Activated CD4-positive, alpha-beta T cell treated with anti-CD3 and anti-CD28 coated beads for 36 hours (primary cell): ENCODE measurements around the gene FILIP1. TPM values are rescaled to one million over a fixed set of nuclear protein-coding genes. Genes with fewer than 3 reads are reported as not detected.

ENCODE experiments used
- ATAC-seq: fragments of 200-7000 bp; cut with Tn5 transposase; one replicate; pipeline ENCODE4 v1.10.0; 2021; ENCODE audit warnings: mild to moderate bottlenecking, moderate library complexity
- CTCF ChIA-PET: fragments of 350-600 bp; sonication (Branson Sonifier 250); formaldehyde crosslinking; loops from one replicate; lab custom pipeline; 2021; ENCODE audit warnings: antibody characterized with exemption; lab: Charles Lee
- POLR2A ChIA-PET: fragments of 350-600 bp; sonication (Branson Sonifier 250); formaldehyde crosslinking; loops from one replicate; lab custom pipeline; 2021; ENCODE audit warnings: antibody characterized with exemption, inconsistent platforms; lab: Charles Lee
- DNase-seq: peaks from one replicate; pipeline ENCODE4 v3.0.0-alpha.2; 2020
- H3K27ac Mint-ChIP-seq: one replicate; pipeline ENCODE4 v1.8.0; 2021; ENCODE audit warnings: mixed read lengths
- H3K27me3 Mint-ChIP-seq: one replicate; pipeline ENCODE4 v1.8.0; 2021; ENCODE audit warnings: mixed read lengths
- H3K36me3 Mint-ChIP-seq: one replicate; pipeline ENCODE4 v1.8.0; 2021; ENCODE audit warnings: low read depth, mixed read lengths
- H3K4me1 Mint-ChIP-seq: one replicate; pipeline ENCODE4 v1.8.0; 2021; ENCODE audit warnings: mixed read lengths
- H3K4me3 Mint-ChIP-seq: one replicate; pipeline ENCODE4 v1.8.0; 2021; ENCODE audit warnings: mild to moderate bottlenecking, moderate library complexity, mixed read lengths
- H3K9me3 Mint-ChIP-seq: one replicate; pipeline ENCODE4 v1.8.0; 2021; ENCODE audit warnings: low read depth, mixed read lengths
- intact Hi-C, 2 experiments: fragments of 100-400 bp; cut with DNase I in 1 of 2; cut with micrococcal nuclease in 1 of 2; formaldehyde crosslinking; loops; one replicate each; pipeline versions ENCODE4 v1.14.2 to v1.15.1; 2022 to 2024; cut with DNase I, micrococcal nuclease
- total RNA-seq, 2 experiments: library from RNA; stranded (reverse); gene quantifications; one replicate each; pipeline ENCODE4 v1.2.3, GENCODE V29; 2021

The FILIP1 gene
- total RNA-seq, 2 experiments from 2014 or later: not detected

GRCh38 chr6:75396005-75396800 lies 97.4 kb downstream of the FILIP1 start:
- DNase-seq (no peak), ATAC-seq (no peak)
- Mint-ChIP-seq H3K4me1 (no peaks in the 10 kb centered on the region), H3K27ac (no peak overlapping the region), H3K36me3 (no peaks in the 10 kb centered on the region), H3K9me3 (no peaks in the 10 kb centered on the region), H3K4me3 (no peak overlapping the region), H3K27me3 (peaks cover 14% of the 10 kb centered on the region)
- CTCF ChIA-PET: no interaction called here
- POLR2A ChIA-PET: no interaction called here
- intact Hi-C loops: no loop called here

- POLR2A ChIA-PET: no interaction called here
- Mint-ChIP-seq H3K4me3 (no peak overlapping the region), H3K27me3 (peaks cover 18% of the 10 kb centered on the region), H3K36me3 (no peaks in the 10 kb centered on the region), H3K4me1 (no peaks in the 10 kb centered on the region), H3K9me3 (no peaks in the 10 kb centered on the region), H3K27ac (no peak overlapping the region)
- intact Hi-C loops: no loop called here
- CTCF ChIA-PET: interaction anchor here (0.6 to 1.4 kb wide), 3 partner anchors 22 to 96 kb away, joined by 3 to 4 read pairs (median 4); no protein-coding TSS in a partner anchor
- ATAC-seq (no peak), DNase-seq (no peak)
These were observed 99.8 kb downstream of the FILIP1 start for GRCh38 chr6:75393806-75394205.

- DNase-seq (no peak), ATAC-seq (no peak)
- ChIA-PET CTCF (no interaction called here), POLR2A (no interaction called here)
- H3K27me3 Mint-ChIP-seq: peaks cover 17% of the 10 kb centered on the region
- H3K4me3 Mint-ChIP-seq: no peak overlapping the region
- no peak overlapping the region for H3K27ac Mint-ChIP-seq
- no peaks in the 10 kb centered on the region for H3K4me1 Mint-ChIP-seq
- no peaks in the 10 kb centered on the region for H3K9me3 Mint-ChIP-seq
- H3K36me3 Mint-ChIP-seq: no peaks in the 10 kb centered on the region
- intact Hi-C loops: no loop called here
These were observed 102.3 kb downstream of the FILIP1 start for GRCh38 chr6:75391276-75391675.

- Mint-ChIP-seq H3K9me3 (no peaks in the 10 kb centered on the region), H3K36me3 (no peaks in the 10 kb centered on the region), H3K4me1 (no peaks in the 10 kb centered on the region), H3K4me3 (no peak overlapping the region), H3K27ac (no peak overlapping the region), H3K27me3 (peaks cover 16% of the 10 kb centered on the region)
- ChIA-PET CTCF (interaction anchor here (0.6 kb wide), 1 partner anchor 71 kb away, joined by 6 read pairs; no protein-coding TSS in a partner anchor), POLR2A (no interaction called here)
- DNase-seq (no peak), ATAC-seq (no peak)
- intact Hi-C loops: no loop called here
These were observed 107.4 kb downstream of the FILIP1 start for GRCh38 chr6:75386050-75386770.

- ATAC-seq: no peak
- Mint-ChIP-seq H3K27ac (no peak overlapping the region), H3K9me3 (no peaks in the 10 kb centered on the region), H3K4me3 (no peak overlapping the region), H3K36me3 (no peaks in the 10 kb centered on the region), H3K4me1 (no peaks in the 10 kb centered on the region), H3K27me3 (peaks cover 18% of the 10 kb centered on the region)
- no peak for DNase-seq
- ChIA-PET POLR2A (no interaction called here), CTCF (no interaction called here)
- intact Hi-C loops: no loop called here
These were observed 109.5 kb downstream of the FILIP1 start for GRCh38 chr6:75384116-75384515.

- no peak for DNase-seq
- no peak overlapping the region for H3K4me3 Mint-ChIP-seq
- H3K4me1 Mint-ChIP-seq: no peaks in the 10 kb centered on the region
- POLR2A ChIA-PET: no interaction called here
- ATAC-seq: no peak
- no peaks in the 10 kb centered on the region for H3K9me3 Mint-ChIP-seq
- intact Hi-C loops: no loop called here
- H3K27me3 Mint-ChIP-seq: peaks cover 11% of the 10 kb centered on the region
- H3K27ac Mint-ChIP-seq: no peak overlapping the region
- CTCF ChIA-PET: interaction anchor here (0.8 to 1.4 kb wide), 2 partner anchors 13 to 202 kb away, joined by 3 to 4 read pairs; no protein-coding TSS in a partner anchor
- H3K36me3 Mint-ChIP-seq: no peaks in the 10 kb centered on the region
These were observed 111.0 kb downstream of the FILIP1 start for GRCh38 chr6:75382634-75382900.

GRCh38 chr6:75381877-75382633 lies 111.5 kb downstream of the FILIP1 start:
- Mint-ChIP-seq H3K27me3 (peaks cover 11% of the 10 kb centered on the region), H3K9me3 (no peaks in the 10 kb centered on the region), H3K4me3 (no peak overlapping the region), H3K36me3 (no peaks in the 10 kb centered on the region), H3K27ac (no peak overlapping the region), H3K4me1 (no peaks in the 10 kb centered on the region)
- ATAC-seq: no peak
- DNase-seq: no peak
- intact Hi-C loops: no loop called here
- CTCF ChIA-PET: interaction anchor here (1.4 kb wide), 1 partner anchor 12 kb away, joined by 4 read pairs; no protein-coding TSS in a partner anchor
- POLR2A ChIA-PET: no interaction called here

- Mint-ChIP-seq H3K27me3 (peaks cover 6% of the 10 kb centered on the region), H3K9me3 (no peaks in the 10 kb centered on the region), H3K36me3 (no peaks in the 10 kb centered on the region), H3K4me3 (no peak overlapping the region), H3K4me1 (no peaks in the 10 kb centered on the region), H3K27ac (no peak overlapping the region)
- ChIA-PET CTCF (interaction anchor here (1.3 kb wide), 1 partner anchor 113 kb away, joined by 3 read pairs; no protein-coding TSS in a partner anchor), POLR2A (no interaction called here)
- no peak for ATAC-seq
- intact Hi-C loops: no loop called here
- no peak for DNase-seq
These were observed 114.1 kb downstream of the FILIP1 start for GRCh38 chr6:75379536-75379935.

GRCh38 chr6:75378101-75378500 lies 115.5 kb downstream of the FILIP1 start:
- H3K36me3 Mint-ChIP-seq: no peaks in the 10 kb centered on the region
- ATAC-seq (no peak), DNase-seq (no peak)
- intact Hi-C loops: no loop called here
- ChIA-PET POLR2A (no interaction called here), CTCF (no interaction called here)
- H3K27ac Mint-ChIP-seq: no peak overlapping the region
- no peaks in the 10 kb centered on the region for H3K4me1 Mint-ChIP-seq
- no peak overlapping the region for H3K4me3 Mint-ChIP-seq
- no peaks in the 10 kb centered on the region for H3K9me3 Mint-ChIP-seq
- peaks cover 6% of the 10 kb centered on the region for H3K27me3 Mint-ChIP-seq

- DNase-seq (no peak), ATAC-seq (no peak)
- intact Hi-C loops: no loop called here
- ChIA-PET CTCF (no interaction called here), POLR2A (no interaction called here)
- no peak overlapping the region for H3K4me3 Mint-ChIP-seq
- H3K27ac Mint-ChIP-seq: no peak overlapping the region
- H3K9me3 Mint-ChIP-seq: no peaks in the 10 kb centered on the region
- no peaks in the 10 kb centered on the region for H3K4me1 Mint-ChIP-seq
- peaks cover 8% of the 10 kb centered on the region for H3K27me3 Mint-ChIP-seq
- no peaks in the 10 kb centered on the region for H3K36me3 Mint-ChIP-seq
These were observed 116.2 kb downstream of the FILIP1 start for GRCh38 chr6:75377386-75377785.

GRCh38 chr6:75376347-75377024 lies 117.1 kb downstream of the FILIP1 start:
- ChIA-PET POLR2A (no interaction called here), CTCF (interaction anchor here (0.9 to 1.3 kb wide), 2 partner anchors 36 to 517 kb away, joined by 3 read pairs; no protein-coding TSS in a partner anchor)
- DNase-seq: no peak
- H3K4me1 Mint-ChIP-seq: no peaks in the 10 kb centered on the region
- H3K4me3 Mint-ChIP-seq: no peak overlapping the region
- H3K36me3 Mint-ChIP-seq: no peaks in the 10 kb centered on the region
- intact Hi-C loops: no loop called here
- no peaks in the 10 kb centered on the region for H3K9me3 Mint-ChIP-seq
- no peak overlapping the region for H3K27ac Mint-ChIP-seq
- ATAC-seq: no peak
- peaks cover 9% of the 10 kb centered on the region for H3K27me3 Mint-ChIP-seq
